Sigmoid colon (tissue), 7 donors: ENCODE measurements around the gene ABCA2. TPM values are rescaled to one million over a fixed set of nuclear protein-coding genes. Genes with fewer than 3 reads are reported as not detected.
A peak's percentile ranks its signal among the peaks of the same experiment; 100 is the strongest.

Experiments
- DNase-seq: peaks from one replicate; pipeline ENCODE4 v3.0.0-alpha.2; 2019
- H3K27ac ChIP-seq, 4 donors: fragments of 200-600 bp; sonication (generic); one replicate each; pipeline ENCODE4 v1.5.1; 2016 to 2019; ENCODE audit warnings: mild to moderate bottlenecking in 1 of 4
- H3K27me3 ChIP-seq, 3 donors: fragments of 200-600 bp; sonication (generic); one replicate each; pipeline ENCODE4 v1.5.1; 2019; ENCODE audit warnings: mild to moderate bottlenecking in 1 of 3
- H3K36me3 ChIP-seq, 4 donors: fragments of 200-600 bp; sonication (generic); one replicate each; pipeline ENCODE4 v1.5.1; 2016 to 2019
- H3K4me1 ChIP-seq, 4 donors: fragments of 200-600 bp; sonication (generic); one replicate each; pipeline ENCODE4 v1.5.1; 2017 to 2019
- H3K4me3 ChIP-seq, 4 donors: fragments of 200-600 bp; sonication (generic); one replicate each; pipeline ENCODE4 v1.5.1; 2017 to 2019; ENCODE audit warnings: mild to moderate bottlenecking in 2 of 4, moderate library complexity in 1 of 4
- H3K9me3 ChIP-seq, 4 donors: fragments of 200-600 bp in 3 of 4; sonication (generic) in 3 of 4; one replicate each; pipeline versions ENCODE4 v1.5.1 to v1.6.1; 2013 to 2019
- EP300 ChIP-seq, 4 donors: sonication (generic); formaldehyde crosslinking; IDR thresholded peaks; one replicate each; pipeline ENCODE4 v1.6.1; 2017; ENCODE audit warnings: antibody characterized with exemption in 4 of 4
- POLR2A ChIP-seq, 2 donors: fragments of 450-650 bp; IDR thresholded peaks; one replicate each; pipeline ENCODE4 v1.6.1; 2016; ENCODE audit warnings: antibody characterized with exemption in 2 of 2, mild to moderate bottlenecking in 2 of 2, moderate library complexity in 2 of 2
- POLR2AphosphoS5 ChIP-seq, 4 donors: sonication (generic); formaldehyde crosslinking; IDR thresholded peaks; one replicate each; pipeline ENCODE4 v1.6.1; 2017; ENCODE audit warnings: antibody characterized with exemption in 4 of 4
- WGBS, 2 donors: extraction: QIAGEN DNeasy Blood & Tissue Kit; methylation state at CpG; one replicate each; pipeline ENCODE4 v1.1.7; 2013; 5-methylcytosine and 5-hydroxymethylcytosine counted together
- intact Hi-C: fragments of 100-400 bp; cut with DNase I; formaldehyde crosslinking; loops from one replicate; pipeline ENCODE4 v1.15.1; 2023
- polyA plus RNA-seq, 3 donors: library from polyadenylated mRNA; stranded (reverse); fragments of 200-250 nt; gene quantifications; one replicate each; pipeline ENCODE4 v1.2.3, GENCODE V29; 2013
- total RNA-seq, 4 donors: library from RNA; depleted of rRNA; stranded (reverse); fragments of >200 nt; gene quantifications; one replicate each; pipeline ENCODE4 v1.1.0, GENCODE V29; 2016
- TF ChIP-seq, protein P1 (sequence below), 4 experiments: fragments of 450-650 bp in 3 of 4; fragments of 200-600 bp in 1 of 4; IDR thresholded peaks; one replicate each; pipeline ENCODE4 v1.5.1; 2016 to 2019; ENCODE audit warnings: antibody characterized with exemption in 4 of 4, mild to moderate bottlenecking in 3 of 4, moderate library complexity in 2 of 4
- donor health status: healthy with polysubstance abuse.
- donor health status: Bipolar disorder and iron deficiency.
- donor health status: healthy.

Gene ABCA2
- total and polyA plus RNA-seq, 7 donors = 6.0 to 28.6 (median 12.5) TPM

DNA sequence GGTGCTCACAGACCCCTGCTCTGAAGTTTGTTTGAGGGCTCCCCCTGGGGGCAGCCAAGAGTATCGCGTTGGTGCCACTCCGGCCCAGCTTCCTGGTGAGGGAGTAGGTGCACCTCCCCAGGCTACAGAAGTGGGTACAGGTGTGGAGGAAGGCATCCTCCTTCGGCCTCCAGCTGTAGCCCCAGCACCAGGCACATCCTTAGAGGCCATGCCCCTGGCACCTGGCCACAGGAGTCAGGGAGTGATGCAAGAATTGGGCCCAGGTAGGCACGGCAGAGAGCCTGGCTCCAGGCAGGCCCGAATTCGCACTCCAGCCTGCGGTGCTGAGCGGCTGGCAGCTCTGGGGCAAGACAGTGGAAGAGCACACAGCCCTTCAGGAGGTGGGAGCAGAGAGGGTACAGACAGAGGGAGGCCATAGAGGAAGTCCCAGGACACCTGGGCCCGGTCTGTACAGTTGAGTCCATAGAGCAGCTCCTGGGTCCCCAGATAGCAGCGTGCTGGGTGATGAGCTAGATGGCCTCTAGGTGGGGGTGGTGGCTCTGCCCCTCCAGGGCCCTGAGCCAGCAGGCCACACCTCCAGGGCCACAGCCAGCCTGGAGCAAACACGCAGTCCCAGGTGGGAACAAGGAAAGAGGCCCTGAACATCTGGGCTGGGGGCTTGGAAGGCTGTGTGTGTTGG lies 40.0 kb upstream of the ABCA2 start:
- 40 to 55% methylated on average over 12 of the region's 12 CpGs for WGBS, 2 donors

DNA sequence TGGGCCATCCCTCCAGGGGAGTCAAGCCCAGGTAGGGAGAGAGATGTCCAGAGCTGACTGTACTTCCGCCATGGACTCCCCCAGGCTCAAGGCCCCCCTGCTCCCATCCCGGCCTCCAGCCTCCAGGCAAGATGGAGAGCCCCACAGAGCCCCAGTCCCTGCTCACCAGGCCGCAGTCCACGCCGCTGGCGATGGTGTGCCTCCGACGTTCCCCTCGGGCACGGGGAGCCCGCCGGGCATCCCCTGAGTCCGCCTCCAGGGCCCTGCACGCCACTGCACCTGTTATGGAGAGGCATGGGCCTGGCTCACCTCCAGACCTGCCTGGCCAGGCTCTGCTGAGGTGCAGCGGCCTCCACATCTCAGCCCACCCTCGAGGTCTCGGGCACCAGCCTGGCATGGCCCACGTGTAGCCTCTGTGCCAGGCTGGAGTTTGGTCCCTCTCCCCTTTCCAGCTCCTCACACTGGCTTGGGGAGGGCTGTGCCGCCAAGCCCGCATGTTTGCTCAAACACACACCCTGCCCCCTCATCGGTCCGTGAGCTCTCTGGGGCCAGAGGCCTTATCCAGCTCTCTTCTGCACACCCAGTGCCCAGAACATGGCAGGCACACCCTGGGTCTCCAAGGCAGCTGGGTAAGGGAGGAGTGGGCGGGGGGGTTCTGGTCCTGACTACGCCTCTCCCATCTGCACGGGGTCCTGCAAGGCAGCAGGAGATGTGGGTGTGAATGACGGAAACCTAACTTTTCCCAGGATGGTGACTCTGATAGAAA lies 38.2 kb upstream of the ABCA2 start:
- TF ChIP-seq POLR2A (IDR thresholded peaks at IDR 0.05) (no peak), POLR2AphosphoS5 (IDR thresholded peaks at IDR 0.05) (no peak), EP300 (IDR thresholded peaks at IDR 0.05) (no peak)
- TF ChIP-seq, protein P1, sequence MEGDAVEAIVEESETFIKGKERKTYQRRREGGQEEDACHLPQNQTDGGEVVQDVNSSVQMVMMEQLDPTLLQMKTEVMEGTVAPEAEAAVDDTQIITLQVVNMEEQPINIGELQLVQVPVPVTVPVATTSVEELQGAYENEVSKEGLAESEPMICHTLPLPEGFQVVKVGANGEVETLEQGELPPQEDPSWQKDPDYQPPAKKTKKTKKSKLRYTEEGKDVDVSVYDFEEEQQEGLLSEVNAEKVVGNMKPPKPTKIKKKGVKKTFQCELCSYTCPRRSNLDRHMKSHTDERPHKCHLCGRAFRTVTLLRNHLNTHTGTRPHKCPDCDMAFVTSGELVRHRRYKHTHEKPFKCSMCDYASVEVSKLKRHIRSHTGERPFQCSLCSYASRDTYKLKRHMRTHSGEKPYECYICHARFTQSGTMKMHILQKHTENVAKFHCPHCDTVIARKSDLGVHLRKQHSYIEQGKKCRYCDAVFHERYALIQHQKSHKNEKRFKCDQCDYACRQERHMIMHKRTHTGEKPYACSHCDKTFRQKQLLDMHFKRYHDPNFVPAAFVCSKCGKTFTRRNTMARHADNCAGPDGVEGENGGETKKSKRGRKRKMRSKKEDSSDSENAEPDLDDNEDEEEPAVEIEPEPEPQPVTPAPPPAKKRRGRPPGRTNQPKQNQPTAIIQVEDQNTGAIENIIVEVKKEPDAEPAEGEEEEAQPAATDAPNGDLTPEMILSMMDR (IDR thresholded peaks at IDR 0.05) = no peak
- Histone ChIP-seq H3K4me3 (no peak overlapping the region), H3K36me3 (no peaks in the 10 kb centered on the region), H3K27ac (no peak overlapping the region), H3K27me3 (peaks cover 18 to 36% (median 32%) of the 10 kb centered on the region in 3 donors), H3K4me1 (peaks cover 0 to 26% (median 18%) of the 10 kb centered on the region in 4 donors), H3K9me3 (no peaks in the 10 kb centered on the region)
- DNase-seq = no peak
- intact Hi-C loops = loop anchor here (5.0 kb wide), 1 partner anchor 39 kb away; the partner anchor contains the start of gene ABCA2
- 86 to 94% methylated on average over 26 of the region's 26 CpGs for WGBS, 2 donors

More for the DNA sequence above, 40.0 kb upstream of the ABCA2 start:
- Histone ChIP-seq H3K4me1 (peaks cover 0 to 26% (median 20%) of the 10 kb centered on the region in 4 donors), H3K9me3 (no peaks in the 10 kb centered on the region), H3K36me3 (no peaks in the 10 kb centered on the region), H3K27ac (no peak overlapping the region), H3K27me3 (peaks cover 18 to 36% (median 32%) of the 10 kb centered on the region in 3 donors), H3K4me3 (no peak overlapping the region)
- intact Hi-C loops = loop anchor here (1.0 to 5.0 kb wide), 2 partner anchors 22 to 41 kb away; partner anchors contain the start of genes ABCA2 and NPDC1
- TF ChIP-seq POLR2AphosphoS5 (IDR thresholded peaks at IDR 0.05) (no peak), EP300 (IDR thresholded peaks at IDR 0.05) (no peak)
- TF ChIP-seq, protein P1 (IDR thresholded peaks at IDR 0.05) = peak; percentile 50 to 86 (median 77)
- peak; percentile 88 for DNase-seq

DNA sequence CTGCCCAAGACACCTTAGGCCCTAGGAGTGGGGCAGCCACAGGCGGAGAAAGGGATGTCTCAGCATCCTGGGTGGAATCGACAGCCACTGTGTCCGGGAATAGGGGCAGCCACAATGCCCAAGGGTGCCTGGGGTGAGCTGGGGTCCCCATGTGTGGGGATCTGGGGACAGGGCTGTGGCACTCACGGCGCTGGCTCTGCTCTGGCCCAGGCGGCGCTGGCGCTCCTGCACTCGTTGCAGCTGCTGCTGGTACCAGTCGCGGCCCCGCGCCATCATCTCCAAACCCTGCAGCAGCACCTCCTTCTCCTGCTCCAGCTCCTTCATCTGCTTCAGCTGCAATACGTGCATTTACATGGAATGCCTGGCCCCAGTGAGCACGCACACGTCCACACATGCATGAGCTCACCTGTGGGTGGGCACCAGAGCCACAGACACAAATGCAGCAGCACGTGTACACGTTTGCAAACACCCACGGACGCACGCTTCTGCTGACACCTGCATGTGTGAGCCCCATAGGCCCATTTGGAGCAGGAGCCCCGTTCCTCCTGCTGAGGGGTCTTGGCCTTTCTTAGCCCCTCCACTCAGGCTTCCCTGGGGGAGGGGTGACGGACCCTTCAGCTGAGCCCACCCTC lies 37.4 kb upstream of the ABCA2 start:
- no peak for DNase-seq
- peaks cover 18 to 36% (median 32%) of the 10 kb centered on the region in 3 donors for H3K27me3 ChIP-seq
- no peak overlapping the region for H3K4me3 ChIP-seq
- TF ChIP-seq, protein P1 (IDR thresholded peaks at IDR 0.05) = no peak
- TF ChIP-seq POLR2AphosphoS5 (IDR thresholded peaks at IDR 0.05) = no peak
- no peak overlapping the region for H3K27ac ChIP-seq
- no peaks in the 10 kb centered on the region for H3K36me3 ChIP-seq
- intact Hi-C loops = loop anchor here (5.0 kb wide), 1 partner anchor 38 kb away; the partner anchor contains the start of gene ABCA2
- 93 to 94% methylated on average over 23 of the region's 23 CpGs for WGBS, 2 donors
- H3K9me3 ChIP-seq = no peaks in the 10 kb centered on the region
- H3K4me1 ChIP-seq = peaks cover 0 to 22% (median 14%) of the 10 kb centered on the region in 4 donors

DNA sequence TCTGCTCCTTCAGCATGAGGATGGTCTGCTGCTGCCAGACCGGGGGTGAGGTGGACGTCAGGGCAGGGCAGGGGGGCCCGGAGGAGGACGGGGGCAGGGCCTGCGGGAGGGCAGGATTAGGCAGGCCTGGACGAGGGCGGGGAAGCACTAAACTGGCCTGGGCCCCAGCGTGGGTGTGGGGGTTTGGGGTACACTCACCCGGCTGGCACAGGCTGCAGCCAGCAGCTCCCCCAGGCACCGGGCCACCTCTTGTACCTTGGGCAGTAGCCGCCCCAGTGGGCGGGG lies 36.8 kb upstream of the ABCA2 start:
- Histone ChIP-seq H3K9me3 (no peaks in the 10 kb centered on the region), H3K4me3 (no peak overlapping the region), H3K4me1 (peaks cover 0 to 16% (median 11%) of the 10 kb centered on the region in 4 donors), H3K27me3 (peaks cover 13 to 30% (median 26%) of the 10 kb centered on the region in 3 donors), H3K36me3 (no peaks in the 10 kb centered on the region), H3K27ac (no peak overlapping the region)
- no peak for TF ChIP-seq POLR2A (IDR thresholded peaks at IDR 0.05)
- TF ChIP-seq, protein P1 (IDR thresholded peaks at IDR 0.05) = no peak
- TF ChIP-seq POLR2AphosphoS5 (IDR thresholded peaks at IDR 0.05) = no peak
- TF ChIP-seq EP300 (IDR thresholded peaks at IDR 0.05) = no peak
- 89 to 94% methylated on average over 12 of the region's 12 CpGs for WGBS, 2 donors
- intact Hi-C loops = loop anchor here (5.0 kb wide), 1 partner anchor 38 kb away; the partner anchor contains the start of gene ABCA2
- no peak for DNase-seq
